Parathyroid adenoma (tissue), 2 donors: Measurements from ENCODE around the gene SLC24A3.

Experiments
- H2AFZ ChIP-seq: fragments of 300-600 bp; sonication (generic); one replicate; pipeline ENCODE4 v1.7.0; 2017; ENCODE audit warnings: antibody characterized with exemption, mild to moderate bottlenecking
- H3K27ac ChIP-seq: fragments of 300-600 bp; sonication (generic); one replicate; pipeline ENCODE4 v1.7.0; 2017
- H3K27me3 ChIP-seq: fragments of 300-600 bp; sonication (generic); one replicate; pipeline ENCODE4 v1.7.0; 2017; ENCODE audit warnings: low read length; ENCODE audit not compliant: control insufficient read depth, insufficient read depth
- H3K36me3 ChIP-seq: fragments of 300-600 bp; sonication (generic); one replicate; pipeline ENCODE4 v1.7.0; 2017; ENCODE audit warnings: low read length; ENCODE audit not compliant: control insufficient read depth, insufficient read depth
- H3K4me1 ChIP-seq: fragments of 300-600 bp; sonication (generic); one replicate; pipeline ENCODE4 v1.7.0; 2017; ENCODE audit warnings: control low read depth
- H3K4me2 ChIP-seq: fragments of 300-600 bp; sonication (generic); one replicate; pipeline ENCODE4 v1.7.0; 2017; ENCODE audit warnings: low read length
- H3K4me3 ChIP-seq: fragments of 300-600 bp; sonication (generic); one replicate; pipeline ENCODE4 v1.7.0; 2017; ENCODE audit warnings: low read depth, low read length
- H3K79me2 ChIP-seq: fragments of 300-600 bp; sonication (generic); one replicate; pipeline ENCODE4 v1.7.0; 2017; ENCODE audit warnings: control low read depth
- H3K9ac ChIP-seq: fragments of 300-600 bp; sonication (generic); one replicate; pipeline ENCODE4 v1.7.0; 2017; ENCODE audit warnings: mild to moderate bottlenecking
- H3K9me3 ChIP-seq: fragments of 300-600 bp; sonication (generic); one replicate; pipeline ENCODE4 v1.7.0; 2017; ENCODE audit warnings: low read length; ENCODE audit not compliant: control insufficient read depth
- CTCF ChIP-seq: fragments of 300-600 bp; sonication (generic); IDR thresholded peaks from one replicate; pipeline ENCODE4 v1.7.0; 2017; ENCODE audit warnings: antibody characterized with exemption, mild to moderate bottlenecking
- donor health status: primary hyperparathyroidism.

The SLC24A3 gene

DNA sequence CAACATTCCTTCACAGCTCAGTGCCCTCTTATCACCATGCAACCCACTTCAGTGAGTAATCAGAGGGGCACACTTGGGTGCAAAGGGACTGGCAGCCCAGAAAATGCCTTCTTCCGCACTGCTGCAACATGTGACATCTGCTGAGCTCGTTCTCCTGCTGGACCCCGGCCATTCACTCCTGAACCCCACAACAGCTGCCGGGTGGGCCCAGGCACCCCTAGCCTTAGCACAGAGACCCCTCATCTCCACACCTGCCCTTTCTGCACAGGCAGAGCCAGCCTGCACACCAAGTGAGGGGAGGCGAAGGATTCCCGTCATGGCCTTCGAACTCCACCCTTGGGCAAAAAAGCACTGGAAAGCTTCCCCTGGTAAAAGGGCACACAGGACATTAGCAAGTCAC, 381.3 kb downstream of the SLC24A3 start:
- Histone ChIP-seq H3K9me3 (no peaks in the 10 kb centered on the region), H3K4me1 (no peaks in the 10 kb centered on the region), H3K27me3 (no peaks in the 10 kb centered on the region)

DNA sequence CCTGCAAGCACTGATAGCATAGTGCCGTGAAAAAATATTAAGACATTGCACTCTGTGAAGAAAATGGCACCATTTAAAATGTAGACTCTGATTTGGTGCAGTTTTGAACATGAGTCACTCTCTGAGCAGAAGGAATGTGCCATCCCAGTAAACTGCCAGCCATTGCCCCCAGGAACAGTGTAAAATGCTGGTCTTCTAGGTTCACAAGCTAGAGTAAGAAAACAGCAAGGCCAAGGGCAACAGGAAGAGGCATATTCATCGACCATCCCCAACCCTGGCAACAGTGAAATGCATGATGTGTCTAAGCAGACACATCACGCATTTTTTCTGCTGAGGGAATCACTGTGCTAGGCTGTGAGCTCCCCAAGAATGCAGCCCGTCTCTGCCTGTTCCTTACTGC, 382.5 kb downstream of the SLC24A3 start:
- no peak overlapping the region for H3K4me2 ChIP-seq
- H3K27ac ChIP-seq, result no peak overlapping the region
- H3K79me2 ChIP-seq, result no peaks in the 10 kb centered on the region
- TF ChIP-seq CTCF, result no peak
- no peak overlapping the region for H2AFZ ChIP-seq
- no peaks in the 10 kb centered on the region for H3K9me3 ChIP-seq
- no peaks in the 10 kb centered on the region for H3K27me3 ChIP-seq
- no peaks in the 10 kb centered on the region for H3K36me3 ChIP-seq
- H3K4me3 ChIP-seq, result no peak overlapping the region
- H3K9ac ChIP-seq, result no peak overlapping the region
- H3K4me1 ChIP-seq, result no peaks in the 10 kb centered on the region

More for the DNA sequence above, 381.3 kb downstream of the SLC24A3 start:
- Histone ChIP-seq H3K9ac (no peak overlapping the region), H2AFZ (no peak overlapping the region), H3K4me2 (no peak overlapping the region), H3K79me2 (no peaks in the 10 kb centered on the region), H3K36me3 (no peaks in the 10 kb centered on the region), H3K4me3 (no peak overlapping the region), H3K27ac (no peak overlapping the region)
- TF ChIP-seq CTCF, result no peak

GRCh38 chr20:19598117-19598850, 385.8 kb downstream of the SLC24A3 start:
- H3K4me3 ChIP-seq, result no peak overlapping the region
- no peak for TF ChIP-seq CTCF

GRCh38 chr20:19599200-19599599, 386.8 kb downstream of the SLC24A3 start:
- H3K36me3 ChIP-seq, result no peaks in the 10 kb centered on the region
- no peak overlapping the region for H2AFZ ChIP-seq
- no peak overlapping the region for H3K4me3 ChIP-seq
- no peak overlapping the region for H3K4me2 ChIP-seq
- H3K27me3 ChIP-seq, result no peaks in the 10 kb centered on the region
- TF ChIP-seq CTCF, result no peak
- H3K9ac ChIP-seq, result no peak overlapping the region
- no peaks in the 10 kb centered on the region for H3K79me2 ChIP-seq
- H3K4me1 ChIP-seq, result no peaks in the 10 kb centered on the region
- H3K9me3 ChIP-seq, result no peaks in the 10 kb centered on the region
- no peak overlapping the region for H3K27ac ChIP-seq

More at GRCh38 chr20:19598117-19598850, 385.8 kb downstream of the SLC24A3 start:
- Histone ChIP-seq H3K36me3 (no peaks in the 10 kb centered on the region), H3K4me2 (no peak overlapping the region), H3K27ac (no peak overlapping the region), H3K9ac (no peak overlapping the region), H3K9me3 (no peaks in the 10 kb centered on the region), H3K4me1 (no peaks in the 10 kb centered on the region), H2AFZ (no peak overlapping the region), H3K79me2 (no peaks in the 10 kb centered on the region), H3K27me3 (no peaks in the 10 kb centered on the region)

- Histone ChIP-seq H3K79me2 (no peaks in the 10 kb centered on the region), H3K4me1 (no peaks in the 10 kb centered on the region)
Observed at GRCh38 chr20:19600042-19600441, 387.6 kb downstream of the SLC24A3 start.

More at GRCh38 chr20:19600042-19600441, 387.6 kb downstream of the SLC24A3 start:
- Histone ChIP-seq H3K4me3 (no peak overlapping the region), H3K4me2 (no peak overlapping the region), H3K27ac (no peak overlapping the region), H3K9me3 (no peaks in the 10 kb centered on the region), H3K36me3 (no peaks in the 10 kb centered on the region), H3K27me3 (no peaks in the 10 kb centered on the region), H3K9ac (no peak overlapping the region), H2AFZ (no peak overlapping the region)
- TF ChIP-seq CTCF, result no peak
